Small intestine (tissue), 7 donors: ENCODE results near the gene TYROBP. TPM values are rescaled to one million over a fixed set of nuclear protein-coding genes. Genes with fewer than 3 reads are reported as not detected.

Experiments
- DNase-seq, 2 donors: peaks; one replicate each; pipeline versions ENCODE4 v3.0.0 to v3.0.0-alpha.2; 2013
- FAIRE-seq: peaks from 2 replicates; lab custom pipeline; 2012; peaks lifted over from hg19 to GRCh38; lab: Jason Lieb, UNC
- H3K27ac ChIP-seq, 3 donors: one replicate each; pipeline ENCODE4 v1.5.1; 2013; ENCODE audit warnings: low read length in 2 of 3, mild to moderate bottlenecking in 2 of 3, control low read depth in 1 of 3, inconsistent platforms in 1 of 3, low read depth in 1 of 3, moderate library complexity in 1 of 3
- H3K27me3 ChIP-seq, 3 donors: one replicate each; pipeline ENCODE4 v1.6.1; 2013; ENCODE audit warnings: low read length in 3 of 3, inconsistent platforms in 1 of 3; ENCODE audit not compliant: control insufficient read depth in 3 of 3, insufficient read depth in 3 of 3
- H3K36me3 ChIP-seq, 3 donors: one replicate each; pipeline ENCODE4 v1.6.1; 2013; ENCODE audit warnings: low read length in 3 of 3, inconsistent platforms in 1 of 3, low read depth in 1 of 3, mild to moderate bottlenecking in 1 of 3, moderate library complexity in 1 of 3; ENCODE audit not compliant: control insufficient read depth in 3 of 3, insufficient read depth in 2 of 3
- H3K4me1 ChIP-seq, 3 donors: one replicate each; pipeline ENCODE4 v1.6.1; 2013; ENCODE audit warnings: low read length in 2 of 3, inconsistent platforms in 1 of 3, low read depth in 1 of 3, mild to moderate bottlenecking in 1 of 3, moderate library complexity in 1 of 3; ENCODE audit not compliant: control insufficient read depth in 3 of 3, insufficient read depth in 2 of 3
- H3K4me3 ChIP-seq, 3 donors: one replicate each; pipeline ENCODE4 v1.5.1; 2013; ENCODE audit warnings: low read length in 3 of 3, control low read depth in 1 of 3, inconsistent platforms in 1 of 3, low read depth in 1 of 3, mild to moderate bottlenecking in 1 of 3, moderate library complexity in 1 of 3
- H3K9me3 ChIP-seq, 2 donors: one replicate each; pipeline ENCODE4 v1.6.1; 2013; ENCODE audit warnings: low read depth in 1 of 2, low read length in 1 of 2; ENCODE audit not compliant: control insufficient read depth in 2 of 2, insufficient read depth in 1 of 2
- WGBS, 3 donors: extraction: QIAGEN DNeasy Blood & Tissue Kit; methylation state at CpG; one replicate each; pipeline ENCODE4 v1.1.7; 2013; 5-methylcytosine and 5-hydroxymethylcytosine counted together
- polyA plus RNA-seq, 4 donors: library from polyadenylated mRNA; stranded (reverse) in 3 of 4; unstranded in 1 of 4; fragments of 200-250 nt in 3 of 4; fragments of 120-200 nt in 1 of 4; gene quantifications; one replicate each; pipeline versions ENCODE4 v1.2.1 to v1.2.3, GENCODE V29; 2013
- donor health status: healthy with polysubstance abuse.
- donor health status: control.
- donor health status: control.
- donor health status: Bipolar disorder and iron deficiency.
- donor health status: healthy.

The TYROBP gene
- polyA plus RNA-seq, 4 donors = 15.9 to 128 (median 63.8) TPM

DNA sequence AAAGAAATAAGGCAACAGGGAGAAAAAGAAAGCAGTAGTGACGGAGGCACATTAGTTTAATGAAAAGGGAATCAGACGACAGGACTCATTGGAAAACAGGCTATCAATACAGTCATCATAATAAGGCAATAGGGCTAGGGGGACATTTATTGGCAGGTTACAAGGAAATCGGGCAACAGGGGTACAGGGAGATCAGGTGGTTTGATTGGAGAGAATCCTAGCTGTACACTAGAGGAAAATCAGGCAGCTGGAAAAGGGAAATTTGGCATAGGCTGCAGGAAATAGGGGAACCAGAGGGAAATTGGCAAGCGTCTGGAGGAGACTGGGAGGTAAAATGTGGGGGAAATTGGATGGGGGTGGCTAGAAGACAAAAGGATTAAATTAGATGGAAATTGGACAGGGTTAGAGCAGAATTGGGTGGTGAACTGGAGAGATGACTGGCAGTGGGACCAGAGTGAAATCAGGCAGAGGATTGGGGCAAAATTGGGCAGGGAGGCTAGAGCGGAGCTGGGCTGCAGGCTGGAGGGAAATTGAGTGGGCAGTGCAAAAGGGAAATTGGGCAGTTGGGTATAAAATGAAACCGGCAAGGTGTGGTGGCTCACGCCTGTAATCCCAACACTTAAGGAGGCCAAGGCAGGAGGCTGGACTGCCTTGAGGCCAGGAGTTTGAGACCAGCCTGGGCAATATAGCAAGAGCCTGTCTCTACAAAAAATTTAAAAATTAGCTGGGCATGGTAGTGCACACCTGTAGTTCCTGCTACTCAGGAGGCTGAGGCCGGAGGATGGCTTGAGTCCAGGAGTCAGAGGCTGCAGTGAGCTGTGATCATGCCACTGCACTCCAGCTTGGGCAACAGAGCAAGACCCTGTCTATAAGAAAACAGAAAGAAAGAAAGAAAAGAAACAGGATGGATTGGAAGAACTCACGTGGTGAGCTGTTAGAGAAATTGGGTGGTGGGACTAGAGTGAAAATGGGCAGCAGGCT lies 35.5 kb upstream of the TYROBP start:
- Histone ChIP-seq H3K27me3 (no peaks in the 10 kb centered on the region), H3K4me1 (peaks cover 0 to under 1% (median 0%) of the 10 kb centered on the region in 3 donors), H3K4me3 (no peak overlapping the region), H3K9me3 (no peaks in the 10 kb centered on the region), H3K36me3 (peaks cover 2 to 32% (median 4%) of the 10 kb centered on the region in 3 donors), H3K27ac (no peak overlapping the region)
- no peak for DNase-seq
- 83 to 88% (median 85%) methylated on average over 9 of the region's 9 CpGs for WGBS, 3 donors
- FAIRE-seq = no peak

DNA sequence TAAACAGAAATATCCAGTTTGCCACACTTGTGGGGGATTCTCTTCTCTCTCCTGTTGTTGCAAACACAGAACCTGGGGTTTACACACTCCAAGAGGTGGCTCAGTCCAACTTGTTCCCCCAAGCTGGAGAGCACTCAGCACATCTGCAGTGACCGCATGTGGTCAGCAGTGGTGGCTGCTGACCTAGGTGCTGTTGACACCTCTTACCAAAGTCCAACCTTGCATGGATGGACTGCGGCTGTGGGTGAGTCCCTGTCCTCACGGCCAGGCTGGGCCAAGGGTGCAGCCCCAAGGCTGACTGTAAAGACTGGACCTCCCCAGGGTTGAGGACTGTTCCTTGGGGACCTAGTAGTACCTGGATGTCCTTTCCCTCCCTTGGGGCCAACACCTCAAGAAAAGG lies 34.1 kb upstream of the TYROBP start:
- DNase-seq (no peak), FAIRE-seq (no peak)
- no peak overlapping the region for H3K4me3 ChIP-seq
- 81 to 94% (median 91%) methylated on average over 3 of the region's 3 CpGs for WGBS, 3 donors
- no peak overlapping the region for H3K27ac ChIP-seq
- H3K9me3 ChIP-seq = no peaks in the 10 kb centered on the region
- H3K27me3 ChIP-seq = no peaks in the 10 kb centered on the region
- peaks cover 2 to 32% (median 4%) of the 10 kb centered on the region in 3 donors for H3K36me3 ChIP-seq
- H3K4me1 ChIP-seq = peaks cover 0 to 4% (median 1%) of the 10 kb centered on the region in 3 donors

DNA sequence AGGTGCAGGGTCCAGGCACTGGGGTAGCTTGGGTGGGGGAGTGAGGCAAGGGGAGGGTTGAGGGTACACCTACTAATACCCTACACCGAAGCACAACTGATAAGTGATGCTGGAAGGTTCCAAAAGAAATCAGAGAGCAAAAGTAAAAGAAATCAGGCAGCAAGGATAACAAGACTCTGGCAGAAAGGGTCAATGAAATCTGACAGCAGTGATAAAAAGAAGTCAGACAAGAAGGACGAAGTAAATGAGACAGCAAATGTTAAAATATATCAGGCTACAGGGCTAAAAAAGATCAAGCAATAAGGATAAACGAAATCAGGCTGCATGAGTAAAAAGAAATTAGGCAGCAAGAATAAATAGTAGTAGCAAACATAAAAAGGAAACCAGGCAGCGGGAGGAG lies 32.7 kb upstream of the TYROBP start:
- Histone ChIP-seq H3K36me3 (peaks cover 2 to 31% (median 4%) of the 10 kb centered on the region in 3 donors), H3K4me1 (peaks cover 0 to 6% (median 4%) of the 10 kb centered on the region in 3 donors), H3K27me3 (no peaks in the 10 kb centered on the region), H3K4me3 (no peak overlapping the region), H3K9me3 (no peaks in the 10 kb centered on the region), H3K27ac (no peak overlapping the region)
- FAIRE-seq (no peak), DNase-seq (no peak)
- 48 to 70% (median 50%) methylated on average over 4 of the region's 4 CpGs for WGBS, 3 donors

DNA sequence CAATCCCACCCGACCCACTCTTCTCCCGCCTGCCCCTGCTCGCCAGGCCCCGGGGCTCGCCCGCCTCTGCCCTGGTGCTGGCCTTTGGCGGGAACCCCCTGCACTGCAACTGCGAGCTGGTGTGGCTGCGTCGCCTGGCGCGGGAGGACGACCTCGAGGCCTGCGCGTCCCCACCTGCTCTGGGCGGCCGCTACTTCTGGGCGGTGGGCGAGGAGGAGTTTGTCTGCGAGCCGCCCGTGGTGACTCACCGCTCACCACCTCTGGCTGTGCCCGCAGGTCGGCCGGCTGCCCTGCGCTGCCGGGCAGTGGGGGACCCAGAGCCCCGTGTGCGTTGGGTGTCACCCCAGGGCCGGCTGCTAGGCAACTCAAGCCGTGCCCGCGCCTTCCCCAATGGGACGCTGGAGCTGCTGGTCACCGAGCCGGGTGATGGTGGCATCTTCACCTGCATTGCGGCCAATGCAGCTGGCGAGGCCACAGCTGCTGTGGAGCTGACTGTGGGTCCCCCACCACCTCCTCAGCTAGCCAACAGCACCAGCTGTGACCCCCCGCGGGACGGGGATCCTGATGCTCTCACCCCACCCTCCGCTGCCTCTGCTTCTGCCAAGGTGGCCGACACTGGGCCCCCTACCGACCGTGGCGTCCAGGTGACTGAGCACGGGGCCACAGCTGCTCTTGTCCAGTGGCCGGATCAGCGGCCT lies 32.1 kb upstream of the TYROBP start:
- DNase-seq (no peak), FAIRE-seq (no peak)
- Histone ChIP-seq H3K4me3 (no peak overlapping the region), H3K4me1 (peaks cover 0 to 12% (median 8%) of the 10 kb centered on the region in 3 donors), H3K9me3 (no peaks in the 10 kb centered on the region), H3K27me3 (no peaks in the 10 kb centered on the region), H3K27ac (no peak overlapping the region), H3K36me3 (peaks cover 2 to 27% (median 4%) of the 10 kb centered on the region in 3 donors)
- WGBS, 3 donors = 94 to 96% (median 95%) methylated on average over 44 to 51 of the region's 51 CpGs

DNA sequence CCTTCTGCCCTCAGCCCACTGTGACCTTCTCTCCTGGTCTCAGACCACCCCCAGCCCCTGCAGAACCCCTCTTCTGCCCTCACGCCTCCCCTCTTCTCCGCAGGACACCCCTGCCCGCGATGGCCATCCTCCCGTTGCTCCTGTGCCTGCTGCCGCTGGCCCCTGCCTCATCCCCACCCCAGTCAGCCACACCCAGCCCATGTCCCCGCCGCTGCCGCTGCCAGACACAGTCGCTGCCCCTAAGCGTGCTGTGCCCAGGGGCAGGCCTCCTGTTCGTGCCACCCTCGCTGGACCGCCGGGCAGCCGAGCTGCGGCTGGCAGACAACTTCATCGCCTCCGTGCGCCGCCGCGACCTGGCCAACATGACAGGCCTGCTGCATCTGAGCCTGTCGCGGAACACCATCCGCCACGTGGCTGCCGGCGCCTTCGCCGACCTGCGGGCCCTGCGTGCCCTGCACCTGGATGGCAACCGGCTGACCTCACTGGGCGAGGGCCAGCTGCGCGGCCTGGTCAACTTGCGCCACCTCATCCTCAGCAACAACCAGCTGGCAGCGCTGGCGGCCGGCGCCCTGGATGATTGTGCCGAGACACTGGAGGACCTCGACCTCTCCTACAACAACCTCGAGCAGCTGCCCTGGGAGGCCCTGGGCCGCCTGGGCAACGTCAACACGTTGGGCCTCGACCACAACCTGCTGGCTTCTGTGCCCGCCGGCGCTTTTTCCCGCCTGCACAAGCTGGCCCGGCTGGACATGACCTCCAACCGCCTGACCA lies 31.4 kb upstream of the TYROBP start:
- peaks cover 2 to 23% (median 4%) of the 10 kb centered on the region in 3 donors for H3K36me3 ChIP-seq
- peaks cover 0 to 16% (median 8%) of the 10 kb centered on the region in 3 donors for H3K4me1 ChIP-seq
- FAIRE-seq = no peak
- no peak overlapping the region for H3K4me3 ChIP-seq
- no peak for DNase-seq
- 93 to 95% (median 94%) methylated on average over 52 to 55 of the region's 55 CpGs for WGBS, 3 donors
- H3K9me3 ChIP-seq = no peaks in the 10 kb centered on the region
- no peak overlapping the region for H3K27ac ChIP-seq
- no peaks in the 10 kb centered on the region for H3K27me3 ChIP-seq

DNA sequence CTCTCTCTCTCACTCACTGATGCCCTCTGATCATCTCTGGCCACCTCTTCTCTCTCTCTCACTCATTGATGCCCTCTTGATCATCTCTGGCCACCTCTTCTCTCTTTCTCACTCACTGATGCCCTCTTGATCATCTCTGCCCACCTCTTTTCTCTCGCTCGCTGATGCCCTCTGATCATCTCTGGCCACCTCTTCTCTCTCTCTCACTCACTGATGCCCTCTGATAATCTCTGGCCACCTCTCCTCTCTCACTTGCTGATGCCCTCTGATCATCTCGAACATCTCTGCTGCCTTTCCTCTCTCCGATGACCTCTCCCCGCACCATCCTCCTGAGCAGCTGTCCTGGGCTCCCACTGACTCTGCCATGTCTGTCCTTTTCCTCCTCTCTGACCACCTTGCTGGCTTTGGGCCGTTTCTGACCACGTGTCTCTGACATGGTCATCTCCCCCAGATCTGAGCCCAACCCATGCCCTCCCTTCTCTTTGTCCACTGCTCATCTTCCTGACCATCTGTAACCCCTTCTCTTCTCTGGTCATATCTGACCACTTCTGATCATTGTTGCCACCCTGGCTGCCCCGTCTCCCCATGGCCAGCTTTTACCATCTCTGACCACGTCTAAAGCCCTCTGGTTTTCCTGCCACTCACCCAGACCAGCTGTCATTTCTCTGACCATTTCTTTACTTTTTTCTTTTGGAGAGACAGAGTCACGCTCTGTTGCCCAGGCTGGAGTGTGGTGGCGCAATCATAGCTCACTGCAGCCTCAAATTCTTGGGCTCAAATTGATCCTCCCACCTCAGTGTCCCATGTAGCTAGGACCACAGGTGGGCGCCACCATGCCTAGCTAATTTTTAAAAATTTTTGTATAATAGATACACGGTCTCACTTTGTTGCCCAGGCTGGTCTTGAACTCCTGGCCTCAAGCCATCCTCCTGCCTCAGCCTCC lies 30.5 kb upstream of the TYROBP start:
- DNase-seq (no peak), FAIRE-seq (no peak)
- Histone ChIP-seq H3K4me3 (peak overlapping the region in 1 of 3 donors; percentile 80), H3K27ac (no peak overlapping the region), H3K9me3 (no peaks in the 10 kb centered on the region), H3K36me3 (peaks cover 2 to 19% (median 4%) of the 10 kb centered on the region in 3 donors), H3K4me1 (peaks cover 0 to 16% (median 8%) of the 10 kb centered on the region in 3 donors), H3K27me3 (no peaks in the 10 kb centered on the region)
- WGBS, 3 donors = 81 to 83% (median 82%) methylated on average over 13 of the region's 13 CpGs
